ENCODE data around the gene SET. TPM values are rescaled to one million over a fixed set of nuclear protein-coding genes. Genes with fewer than 3 reads are reported as not detected.

SET gene
- total RNA-seq, 5 donors from 2014 or later (not counting 1 experiment from before 2014, with no cell fraction given) = 239 to 279 (median 252) TPM

Other genes with a start within 250 kb of the SET start
- 10 to 100 TPM; 26.0 to 35.7 (median 33.1) TPM for gene ODF2, start 233.2 kb upstream of the SET start, total RNA-seq
- 10 to 100 TPM; 15.5 to 30.5 (median 29.1) TPM for gene GLE1, start 184.5 kb upstream of the SET start, total RNA-seq
- gene SPTAN1, start 136.6 kb upstream of the SET start, total RNA-seq = 100 to 1,000 TPM; 446 to 594 (median 461) TPM
- gene DYNC2I2, start 32.4 kb upstream of the SET start, total RNA-seq = 10 to 100 TPM in 2 of 5 donors, 1 to 10 TPM in 3; 4.1 to 10.5 (median 8.0) TPM
- 1 to 10 TPM; 2.1 to 4.3 (median 3.7) TPM for gene PKN3, start 13.3 kb downstream of the SET start, total RNA-seq
- 10 to 100 TPM; 22.6 to 32.9 (median 31.4) TPM for gene ZDHHC12, start 34.9 kb downstream of the SET start, total RNA-seq
- gene ZER1, start 82.7 kb downstream of the SET start, total RNA-seq = 10 to 100 TPM; 38.4 to 50.6 (median 40.2) TPM
- 10 to 100 TPM; 27.6 to 34.3 (median 31.8) TPM for gene TBC1D13, start 98.0 kb downstream of the SET start, total RNA-seq
- gene ENDOG, start 129.3 kb downstream of the SET start, total RNA-seq = 10 to 100 TPM; 11.3 to 31.1 (median 25.1) TPM
- 10 to 100 TPM; 43.7 to 89.4 (median 82.6) TPM for gene SPOUT1, start 140.6 kb downstream of the SET start, total RNA-seq
- 10 to 100 TPM in 4 of 5 donors, 1 to 10 TPM in 1; 9.7 to 15.6 (median 11.7) TPM for gene KYAT1, start 192.7 kb downstream of the SET start, total RNA-seq
- 10 to 100 TPM; 30.7 to 34.3 (median 33.9) TPM for gene LRRC8A, start 192.9 kb downstream of the SET start, total RNA-seq
- gene PHYHD1, start 231.8 kb downstream of the SET start, total RNA-seq = 1 to 10 TPM in 3 of 5 donors, under 1 TPM in 2; 0.53 to 5.5 (median 3.3) TPM

Data from T-cell (primary cell).